ENCODE data around the gene SLC39A11.
"Not testable (repeated sequence)": the region's sequence is repeated elsewhere in the genome, so short reads cannot be mapped to it uniquely, and the experiment has no call there.

Gene SLC39A11

GRCh38 chr17:72937707-72938106, 154.8 kb downstream of the SLC39A11 start:
- no peak overlapping the region for H3K27ac Mint-ChIP-seq
- no peaks in the 10 kb centered on the region for H3K27me3 Mint-ChIP-seq
- no peaks in the 10 kb centered on the region for H3K4me1 Mint-ChIP-seq
- no peaks in the 10 kb centered on the region for H3K9me3 Mint-ChIP-seq
- no peak for ATAC-seq
- H3K36me3 Mint-ChIP-seq, result peaks cover 31% of the 10 kb centered on the region
- no peak overlapping the region for H3K4me3 Mint-ChIP-seq

GRCh38 chr17:72937254-72937653, 155.2 kb downstream of the SLC39A11 start:
- peaks cover 27% of the 10 kb centered on the region for H3K36me3 Mint-ChIP-seq
- not testable (repeated sequence) for H3K9me3 Mint-ChIP-seq, H3K4me3 Mint-ChIP-seq, H3K4me1 Mint-ChIP-seq, H3K27me3 Mint-ChIP-seq, ATAC-seq, H3K27ac Mint-ChIP-seq

- H3K4me1 Mint-ChIP-seq, result peaks cover 12% of the 10 kb centered on the region
- ATAC-seq, result no peak
- H3K36me3 Mint-ChIP-seq, result peaks cover 26% of the 10 kb centered on the region
- no peak overlapping the region for H3K4me3 Mint-ChIP-seq
- no peak overlapping the region for H3K27ac Mint-ChIP-seq
- no peaks in the 10 kb centered on the region for H3K27me3 Mint-ChIP-seq
- no peaks in the 10 kb centered on the region for H3K9me3 Mint-ChIP-seq
These were observed 156.5 kb downstream of the SLC39A11 start for GRCh38 chr17:72935984-72936383.

- peaks cover 16% of the 10 kb centered on the region for H3K4me1 Mint-ChIP-seq
- H3K36me3 Mint-ChIP-seq, result peaks cover 24% of the 10 kb centered on the region
- no peak for ATAC-seq
- H3K4me3 Mint-ChIP-seq, result no peak overlapping the region
- H3K27me3 Mint-ChIP-seq, result no peaks in the 10 kb centered on the region
- H3K27ac Mint-ChIP-seq, result no peak overlapping the region
- no peaks in the 10 kb centered on the region for H3K9me3 Mint-ChIP-seq
These were observed 157.6 kb downstream of the SLC39A11 start for GRCh38 chr17:72934927-72935326.

- peak overlapping the region; percentile 11 for H3K27ac Mint-ChIP-seq
- no peak overlapping the region for H3K4me3 Mint-ChIP-seq
- H3K9me3 Mint-ChIP-seq, result no peaks in the 10 kb centered on the region
- H3K4me1 Mint-ChIP-seq, result peaks cover 16% of the 10 kb centered on the region
- no peaks in the 10 kb centered on the region for H3K27me3 Mint-ChIP-seq
- peaks cover 25% of the 10 kb centered on the region for H3K36me3 Mint-ChIP-seq
- peak; percentile 20 for ATAC-seq
These were observed 160.9 kb downstream of the SLC39A11 start for GRCh38 chr17:72931635-72932034.

GRCh38 chr17:72931163-72931562, 161.3 kb downstream of the SLC39A11 start:
- Mint-ChIP-seq H3K4me3 (no peak overlapping the region), H3K36me3 (peaks cover 22% of the 10 kb centered on the region), H3K4me1 (peaks cover 16% of the 10 kb centered on the region), H3K27ac (no peak overlapping the region), H3K27me3 (no peaks in the 10 kb centered on the region), H3K9me3 (no peaks in the 10 kb centered on the region)
- peak; percentile 68 for ATAC-seq

- Mint-ChIP-seq H3K36me3 (peaks cover 24% of the 10 kb centered on the region), H3K4me1 (peaks cover 16% of the 10 kb centered on the region), H3K27ac (no peak overlapping the region), H3K4me3 (no peak overlapping the region), H3K9me3 (no peaks in the 10 kb centered on the region), H3K27me3 (no peaks in the 10 kb centered on the region)
- no peak for ATAC-seq
These were observed 162.5 kb downstream of the SLC39A11 start for GRCh38 chr17:72930031-72930430.

GRCh38 chr17:72928454-72929136, 163.9 kb downstream of the SLC39A11 start:
- Mint-ChIP-seq H3K36me3 (peaks cover 23% of the 10 kb centered on the region), H3K27ac (no peak overlapping the region), H3K4me3 (no peak overlapping the region), H3K4me1 (peaks cover 16% of the 10 kb centered on the region), H3K9me3 (no peaks in the 10 kb centered on the region), H3K27me3 (no peaks in the 10 kb centered on the region)
- ATAC-seq, result no peak

GRCh38 chr17:72927760-72928159, 164.7 kb downstream of the SLC39A11 start:
- Mint-ChIP-seq H3K4me1 (peaks cover 16% of the 10 kb centered on the region), H3K27me3 (no peaks in the 10 kb centered on the region), H3K36me3 (peaks cover 31% of the 10 kb centered on the region), H3K27ac (no peak overlapping the region), H3K4me3 (no peak overlapping the region), H3K9me3 (no peaks in the 10 kb centered on the region)
- no peak for ATAC-seq

- Mint-ChIP-seq H3K27ac (no peak overlapping the region), H3K4me3 (no peak overlapping the region), H3K4me1 (peaks cover 16% of the 10 kb centered on the region), H3K9me3 (no peaks in the 10 kb centered on the region), H3K36me3 (peaks cover 31% of the 10 kb centered on the region), H3K27me3 (no peaks in the 10 kb centered on the region)
- ATAC-seq, result no peak
These were observed 165.3 kb downstream of the SLC39A11 start for GRCh38 chr17:72927146-72927545.

GRCh38 chr17:72926171-72926570, 166.3 kb downstream of the SLC39A11 start:
- H3K27ac Mint-ChIP-seq, result no peak overlapping the region
- H3K36me3 Mint-ChIP-seq, result peaks cover 33% of the 10 kb centered on the region
- no peak overlapping the region for H3K4me3 Mint-ChIP-seq
- no peak for ATAC-seq
- peaks cover 6% of the 10 kb centered on the region for H3K4me1 Mint-ChIP-seq
- no peaks in the 10 kb centered on the region for H3K9me3 Mint-ChIP-seq
- H3K27me3 Mint-ChIP-seq, result no peaks in the 10 kb centered on the region

GRCh38 chr17:72924196-72924595, 168.3 kb downstream of the SLC39A11 start:
- Mint-ChIP-seq H3K9me3 (no peaks in the 10 kb centered on the region), H3K36me3 (peaks cover 44% of the 10 kb centered on the region), H3K27me3 (no peaks in the 10 kb centered on the region), H3K4me3 (no peak overlapping the region), H3K27ac (no peak overlapping the region), H3K4me1 (no peaks in the 10 kb centered on the region)
- no peak for ATAC-seq

- no peaks in the 10 kb centered on the region for H3K27me3 Mint-ChIP-seq
- H3K36me3 Mint-ChIP-seq, result peaks cover 40% of the 10 kb centered on the region
- no peak overlapping the region for H3K27ac Mint-ChIP-seq
- H3K4me3 Mint-ChIP-seq, result no peak overlapping the region
- ATAC-seq, result no peak
- no peaks in the 10 kb centered on the region for H3K4me1 Mint-ChIP-seq
- H3K9me3 Mint-ChIP-seq, result no peaks in the 10 kb centered on the region
These were observed 170.3 kb downstream of the SLC39A11 start for GRCh38 chr17:72922219-72922618.

- no peak for ATAC-seq
- no peak overlapping the region for H3K27ac Mint-ChIP-seq
- no peak overlapping the region for H3K4me3 Mint-ChIP-seq
- no peaks in the 10 kb centered on the region for H3K27me3 Mint-ChIP-seq
- peaks cover 47% of the 10 kb centered on the region for H3K36me3 Mint-ChIP-seq
- no peaks in the 10 kb centered on the region for H3K4me1 Mint-ChIP-seq
- no peaks in the 10 kb centered on the region for H3K9me3 Mint-ChIP-seq
These were observed 171.0 kb downstream of the SLC39A11 start for GRCh38 chr17:72921347-72922054.

GRCh38 chr17:72920513-72920912, 172.0 kb downstream of the SLC39A11 start:
- H3K36me3 Mint-ChIP-seq, result peaks cover 54% of the 10 kb centered on the region
- no peak overlapping the region for H3K27ac Mint-ChIP-seq
- no peak for ATAC-seq

GRCh38 chr17:72916991-72917390, 175.5 kb downstream of the SLC39A11 start:
- no peak overlapping the region for H3K4me3 Mint-ChIP-seq
- H3K27ac Mint-ChIP-seq, result no peak overlapping the region
- ATAC-seq, result no peak
- no peaks in the 10 kb centered on the region for H3K4me1 Mint-ChIP-seq
- H3K36me3 Mint-ChIP-seq, result peaks cover 58% of the 10 kb centered on the region
- H3K27me3 Mint-ChIP-seq, result no peaks in the 10 kb centered on the region
- no peaks in the 10 kb centered on the region for H3K9me3 Mint-ChIP-seq

More at GRCh38 chr17:72920513-72920912, 172.0 kb downstream of the SLC39A11 start:
- H3K9me3 Mint-ChIP-seq, result no peaks in the 10 kb centered on the region
- no peaks in the 10 kb centered on the region for H3K4me1 Mint-ChIP-seq
- no peaks in the 10 kb centered on the region for H3K27me3 Mint-ChIP-seq
- no peak overlapping the region for H3K4me3 Mint-ChIP-seq

Measured in stimulated activated memory B cell treated with anti-CD40 and anti-IgM and Interleukin-4, amounts not matched to agents 10 μg/mL and 1 μg/mL and 100 μg/mL, for 72 hours (primary cell).